H1 (cell line): ENCODE measurements around the gene TMEM52B. TPM values are rescaled to one million over a fixed set of nuclear protein-coding genes. Genes with fewer than 3 reads are reported as not detected.

Source experiments
- CTCF ChIA-PET: fragments of 300-600 bp; sonication (Branson Sonifier 250); formaldehyde crosslinking; loops from one replicate; lab custom pipeline; 2021; ENCODE audit not compliant: partially characterized antibody; lab: Charles Lee
- POLR2A ChIA-PET: fragments of 300-600 bp; sonication (Branson Sonifier 250); formaldehyde crosslinking; loops from one replicate; lab custom pipeline; 2021; ENCODE audit warnings: inconsistent platforms; ENCODE audit not compliant: partially characterized antibody; lab: Charles Lee
- DNase-seq, 2 experiments: peaks; one replicate each; pipeline versions ENCODE4 v3.0.0 to v3.0.0-alpha.2; 2010 to 2022; ENCODE audit warnings: low spot score in 2 of 2, low read depth in 1 of 2, mixed read lengths in 1 of 2
- FAIRE-seq: peaks from 2 replicates; lab custom pipeline; 2011; peaks lifted over from hg19 to GRCh38; lab: Jason Lieb, UNC
- H2AFZ ChIP-seq: 2 replicates; pipeline ENCODE4 v1.8.1; 2012; ENCODE audit warnings: low read length, inconsistent platforms
- H2AK5ac ChIP-seq: 2 replicates; pipeline ENCODE4 v1.6.1; 2013; ENCODE audit warnings: low read depth, low read length
- H2BK120ac ChIP-seq: replicated peaks from 2 replicates; pipeline ENCODE3; 2013; ENCODE audit warnings: low read depth, low read length, inconsistent platforms
- H2BK12ac ChIP-seq: 2 replicates; pipeline ENCODE4 v1.6.1; 2013; ENCODE audit warnings: low read depth, low read length
- H2BK15ac ChIP-seq: 2 replicates; pipeline ENCODE4 v1.6.1; 2013; ENCODE audit warnings: low read length
- H2BK20ac ChIP-seq: 2 replicates; pipeline ENCODE4 v1.6.1; 2013; ENCODE audit warnings: low read length
- H2BK5ac ChIP-seq: 2 replicates; pipeline ENCODE4 v1.6.1; 2013; ENCODE audit warnings: low read depth, low read length
- H3K14ac ChIP-seq: 2 replicates; pipeline ENCODE4 v1.6.1; 2013; ENCODE audit warnings: inconsistent platforms; ENCODE audit not compliant: insufficient read length
- H3K18ac ChIP-seq: 2 replicates; pipeline ENCODE4 v1.6.1; 2013; ENCODE audit warnings: low read length; ENCODE audit errors: extremely low read depth
- H3K23ac ChIP-seq: 2 replicates; pipeline ENCODE4 v1.6.1; 2013; ENCODE audit warnings: inconsistent platforms; ENCODE audit not compliant: insufficient read length
- H3K23me2 ChIP-seq: 2 replicates; pipeline ENCODE4 v1.6.1; 2013; ENCODE audit warnings: low read depth, low read length
- H3K27ac ChIP-seq: 2 replicates; pipeline ENCODE4 v1.6.1; 2011; ENCODE audit warnings: low read depth, low read length, inconsistent platforms
- H3K27me3 ChIP-seq, 4 experiments: replicated peaks in 1 of 4; 1 replicate in 1 of 4; 2 replicates in 3 of 4; pipeline versions ENCODE4 v1.6.1 to v1.8.1; 2011 to 2013; ENCODE audit warnings: low read length in 3 of 4, mild to moderate bottlenecking in 3 of 4, inconsistent platforms in 2 of 4, mixed read lengths in 2 of 4, moderate library complexity in 1 of 4; ENCODE audit not compliant: control insufficient read depth in 3 of 4, insufficient read depth in 3 of 4; ENCODE audit errors: extremely low read depth in 1 of 4
- H3K36me3 ChIP-seq, 4 experiments: 2 replicates each; pipeline versions ENCODE4 v1.6.1 to v1.8.1; 2011 to 2013; ENCODE audit warnings: mild to moderate bottlenecking in 4 of 4, low read length in 3 of 4, moderate library complexity in 2 of 4, control low read depth in 1 of 4, inconsistent platforms in 1 of 4; ENCODE audit not compliant: insufficient read depth in 4 of 4, control insufficient read depth in 2 of 4
- H3K4ac ChIP-seq: replicated peaks from 2 replicates; pipeline ENCODE3; 2013; ENCODE audit warnings: low read length, low read depth, mixed read lengths, inconsistent platforms; ENCODE audit not compliant: insufficient read length
- H3K4me1 ChIP-seq, 4 experiments: replicated peaks in 1 of 4; 1 replicate in 1 of 4; 2 replicates in 3 of 4; pipeline versions ENCODE4 v1.6.1 to v1.8.1; 2011 to 2013; ENCODE audit warnings: low read length in 3 of 4, inconsistent platforms in 2 of 4, mixed read lengths in 1 of 4; ENCODE audit not compliant: insufficient read depth in 4 of 4, control insufficient read depth in 3 of 4
- H3K4me2 ChIP-seq, 2 experiments: 2 replicates each; pipeline versions ENCODE4 v1.6.1 to v1.8.1; 2011 to 2013; ENCODE audit warnings: low read depth in 2 of 2, low read length in 2 of 2, control low read depth in 1 of 2, inconsistent platforms in 1 of 2, mild to moderate bottlenecking in 1 of 2; ENCODE audit not compliant: insufficient read depth in 1 of 2
- H3K4me3 ChIP-seq, 4 experiments: fragments of 200-600, 300-600 bp in 1 of 4; sonication (generic), shearing (Covaris generic), sonication (Bioruptor Twin) in 1 of 4; 2 replicates each; pipeline versions ENCODE4 v1.5.1 to v1.8.1; 2011 to 2016; ENCODE audit warnings: low read length in 4 of 4, low read depth in 3 of 4, control low read depth in 2 of 4, inconsistent platforms in 2 of 4, mild to moderate bottlenecking in 2 of 4, mixed read lengths in 1 of 4, moderate library complexity in 1 of 4; ENCODE audit not compliant: insufficient read depth in 2 of 4; ENCODE audit errors: extremely low read depth in 1 of 4
- H3K56ac ChIP-seq: replicated peaks from 2 replicates; pipeline ENCODE3; 2013; ENCODE audit warnings: low read depth, mild to moderate bottlenecking, mixed read lengths, low read length, inconsistent platforms; ENCODE audit not compliant: insufficient read length
- H3K79me1 ChIP-seq: 2 replicates; pipeline ENCODE4 v1.6.1; 2013; ENCODE audit warnings: low read depth, low read length, control low read depth
- H3K79me2 ChIP-seq, 2 experiments: 2 replicates each; pipeline versions ENCODE4 v1.6.1 to v1.8.1; 2012 to 2013; ENCODE audit warnings: low read length in 2 of 2, mild to moderate bottlenecking in 2 of 2, inconsistent platforms in 1 of 2; ENCODE audit not compliant: insufficient read depth in 2 of 2, control insufficient read depth in 1 of 2
- H3K9ac ChIP-seq, 4 experiments: replicated peaks in 1 of 4; 1 replicate in 1 of 4; 2 replicates in 3 of 4; pipeline versions ENCODE4 v1.6.1 to v1.8.1; 2011 to 2013; ENCODE audit warnings: low read depth in 3 of 4, low read length in 3 of 4, control low read depth in 2 of 4, mild to moderate bottlenecking in 2 of 4, moderate library complexity in 2 of 4, inconsistent platforms in 1 of 4; ENCODE audit errors: extremely low read depth in 1 of 4
- H3K9me3 ChIP-seq, 2 experiments: 2 replicates each; pipeline versions ENCODE4 v1.6.1 to v1.8.1; 2012 to 2013; ENCODE audit warnings: mild to moderate bottlenecking in 2 of 2, moderate library complexity in 2 of 2, control low read depth in 1 of 2, inconsistent platforms in 1 of 2, low read depth in 1 of 2, low read length in 1 of 2, mixed read lengths in 1 of 2; ENCODE audit not compliant: insufficient read depth in 2 of 2
- H4K20me1 ChIP-seq, 2 experiments: replicated peaks in 1 of 2; 2 replicates each; pipeline versions ENCODE3 to v1.8.1; 2011 to 2013; ENCODE audit warnings: inconsistent platforms in 2 of 2, low read length in 2 of 2, mild to moderate bottlenecking in 1 of 2; ENCODE audit not compliant: insufficient read depth in 2 of 2, control insufficient read depth in 1 of 2
- H4K5ac ChIP-seq: 2 replicates; pipeline ENCODE4 v1.6.1; 2013; ENCODE audit warnings: low read length, low read depth, mixed read lengths, inconsistent platforms; ENCODE audit not compliant: insufficient read length
- H4K8ac ChIP-seq: 2 replicates; pipeline ENCODE4 v1.8.0; 2013; ENCODE audit warnings: mild to moderate bottlenecking, moderate library complexity, low read length, inconsistent platforms; ENCODE audit not compliant: insufficient read depth; ENCODE audit errors: extremely low read depth
- H4K91ac ChIP-seq: replicated peaks from 2 replicates; pipeline ENCODE3; 2013; ENCODE audit warnings: low read length, mixed read lengths, inconsistent platforms; ENCODE audit not compliant: insufficient read length
- CREB1 ChIP-seq: IDR thresholded peaks from 2 replicates; pipeline ENCODE4 v1.6.1; 2012; ENCODE audit warnings: inconsistent platforms
- CTBP2 ChIP-seq: IDR thresholded peaks from 2 replicates; pipeline ENCODE4 v1.7.0; 2011; ENCODE audit warnings: borderline replicate concordance, mild to moderate bottlenecking, moderate library complexity, mixed read lengths, low read length; ENCODE audit not compliant: insufficient read depth, insufficient read length
- FOSL1 ChIP-seq: IDR thresholded peaks from 2 replicates; pipeline ENCODE4 v1.6.1; 2011; ENCODE audit warnings: mild to moderate bottlenecking, low read depth, low read length, moderate library complexity; ENCODE audit not compliant: insufficient read depth
- HDAC2 ChIP-seq, 2 experiments: fragments of 300-600 bp in 1 of 2; sonication (generic) in 1 of 2; IDR thresholded peaks; 2 replicates each; pipeline ENCODE4 v1.6.1; 2011 to 2012; ENCODE audit warnings: low read depth in 2 of 2, low read length in 2 of 2, mild to moderate bottlenecking in 2 of 2, moderate library complexity in 2 of 2, borderline replicate concordance in 1 of 2, inconsistent platforms in 1 of 2
- KDM4A ChIP-seq: IDR thresholded peaks from one replicate; pipeline ENCODE4 v1.7.1; 2012; ENCODE audit warnings: low read depth, mild to moderate bottlenecking, moderate library complexity, low read length, inconsistent platforms; ENCODE audit not compliant: severe bottlenecking
- KDM5A ChIP-seq: fragments of 200-600 bp; IDR thresholded peaks from 2 replicates; pipeline ENCODE4 v1.7.1; 2012; ENCODE audit warnings: mild to moderate bottlenecking, low read length, inconsistent platforms, mixed read lengths
- RBBP5 ChIP-seq: IDR thresholded peaks from 2 replicates; pipeline ENCODE4 v1.7.1; 2012; ENCODE audit warnings: low read depth, mild to moderate bottlenecking, inconsistent platforms, low read length, moderate library complexity, borderline replicate concordance
- RFX5 ChIP-seq: IDR thresholded peaks from 2 replicates; pipeline ENCODE4 v1.6.1; 2011; ENCODE audit warnings: low read depth, low read length, improper control_type of control experiment, borderline replicate concordance
- SAP30 ChIP-seq: fragments of 300-600 bp; sonication (generic); IDR thresholded peaks from 2 replicates; pipeline ENCODE4 v1.7.1; 2012; ENCODE audit warnings: low read length, moderate library complexity, mild to moderate bottlenecking, inconsistent platforms; ENCODE audit not compliant: insufficient read depth, insufficient replicate concordance
- SP1 ChIP-seq: IDR thresholded peaks from 2 replicates; pipeline ENCODE4 v1.6.1; 2011; ENCODE audit warnings: low read depth, low read length
- SRF ChIP-seq: IDR thresholded peaks from 2 replicates; pipeline ENCODE4 v1.6.1; 2011; ENCODE audit warnings: mild to moderate bottlenecking, low read depth, low read length, moderate library complexity
- TAF1 ChIP-seq: IDR thresholded peaks from 2 replicates; pipeline ENCODE4 v1.6.1; 2011; ENCODE audit warnings: mild to moderate bottlenecking, low read depth, low read length
- WGBS, 2 experiments: shearing (Covaris generic) in 1 of 2; methylation state at CpG; one replicate each; pipeline versions ENCODE4 v1.1.6 to v1.1.7; 2013 to 2015; ENCODE audit warnings: low lambda C conversion rate in 2 of 2, mixed read lengths in 2 of 2, inconsistent platforms in 1 of 2, low coverage in 1 of 2, missing lambda C conversion rate in 1 of 2; ENCODE audit not compliant: insufficient replicate concordance in 2 of 2, insufficient coverage in 1 of 2, insufficient read length in 1 of 2; ENCODE audit errors: extremely low coverage in 1 of 2, missing lambda C conversion rate in 1 of 2; 5-methylcytosine and 5-hydroxymethylcytosine counted together
- polyA plus RNA-seq, 7 experiments: library from polyadenylated mRNA; depleted of rRNA in 3 of 7; stranded (reverse) in 5 of 7; unstranded in 2 of 7; fragments of >200 nt in 5 of 7; fragments of 200-250 nt in 2 of 7; gene quantifications; 1 replicate in 5 of 7; 2 replicates in 1 of 7; 4 replicates in 1 of 7; pipeline versions ENCODE4 v1.2.1 to v1.2.3, GENCODE V29; 2011 to 2013; ENCODE audit warnings: missing spikeins in 2 of 7, mixed read lengths in 2 of 7
- total RNA-seq: library from RNA; stranded (reverse); fragmentation: NEBNext Ultra II Directional; extraction: Animal tissue kit (Norgen Biotek cat#: 25700); gene quantifications from 2 replicates; pipeline ENCODE4 v1.2.1, GENCODE V29; 2021
- TF ChIP-seq, protein P1 (sequence below): IDR thresholded peaks from 2 replicates; pipeline ENCODE4 v1.6.1; 2011; ENCODE audit warnings: low read depth, mild to moderate bottlenecking, low read length; ENCODE audit not compliant: insufficient read depth

Gene TMEM52B
- total and polyA plus RNA-seq, 2 of the 8 experiments (the other 6 are each of a cell fraction or from before 2014, with no cell fraction given) = not detected

DNA sequence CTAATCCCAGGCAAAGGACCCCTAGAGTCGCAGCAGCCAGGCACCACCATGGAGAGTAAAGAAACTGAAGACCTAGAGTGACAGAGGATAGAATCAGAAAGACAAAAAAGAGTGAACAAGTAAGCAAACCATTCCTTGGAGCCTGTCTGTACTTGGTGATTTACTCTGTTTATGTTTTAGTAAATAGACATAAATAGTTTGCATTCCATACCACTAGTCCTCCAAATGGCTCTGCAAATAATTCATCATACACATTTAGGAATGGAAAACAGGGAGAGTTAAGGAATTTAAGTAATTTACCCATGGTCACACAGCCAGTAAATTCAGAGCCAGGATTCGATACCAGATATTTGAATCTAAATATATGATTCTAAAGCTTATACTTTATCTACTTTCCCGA lies 9.7 kb upstream of the TMEM52B start:
- Histone ChIP-seq H3K36me3 (no peaks in the 10 kb centered on the region), H3K79me1 (no peaks in the 10 kb centered on the region), H3K23ac (no peak overlapping the region), H2BK120ac (no peak overlapping the region), H3K27me3 (no peaks in the 10 kb centered on the region), H2BK5ac (no peak overlapping the region), H3K18ac (no peak overlapping the region), H3K79me2 (no peaks in the 10 kb centered on the region), H3K9me3 (no peaks in the 10 kb centered on the region), H3K23me2 (no peaks in the 10 kb centered on the region), H4K91ac (no peak overlapping the region), H4K8ac (no peak overlapping the region), H3K56ac (no peak overlapping the region), H2BK20ac (no peak overlapping the region), H4K20me1 (no peaks in the 10 kb centered on the region), H2AFZ (no peak overlapping the region), H3K27ac (no peak overlapping the region), H3K4me1 (no peaks in the 10 kb centered on the region), H3K4ac (no peak overlapping the region), H2BK12ac (no peak overlapping the region), H3K14ac (no peak overlapping the region), H2BK15ac (no peak overlapping the region), H3K9ac (no peak overlapping the region), H3K4me3 (no peak overlapping the region), H2AK5ac (no peak overlapping the region), H3K4me2 (no peak overlapping the region), H4K5ac (no peak overlapping the region)
- no peak for DNase-seq
- ChIA-PET CTCF (interaction anchor here (0.6 to 1.4 kb wide), 3 partner anchors 14 to 84 kb away, joined by 4 to 6 read pairs (median 6); no protein-coding TSS in a partner anchor), POLR2A (no interaction called here)
- WGBS, 2 experiments = 88% methylated on average over 3 of the region's 3 CpGs; no CpG with 5 or more reads in 1 of the 2 experiments
- FAIRE-seq = no peak
- TF ChIP-seq FOSL1 (no peak), TAF1 (no peak), RFX5 (no peak), KDM4A (no peak), KDM5A (no peak), CTBP2 (no peak), SAP30 (no peak), SP1 (no peak), HDAC2 (IDR thresholded peaks at IDR 0.05; ENCODE audit: borderline replicate concordance in 1 of 2, low read depth in 2 of 2, low read length in 2 of 2) (no peak), RBBP5 (no peak), CREB1 (no peak), SRF (no peak)
- TF ChIP-seq, protein P1, sequence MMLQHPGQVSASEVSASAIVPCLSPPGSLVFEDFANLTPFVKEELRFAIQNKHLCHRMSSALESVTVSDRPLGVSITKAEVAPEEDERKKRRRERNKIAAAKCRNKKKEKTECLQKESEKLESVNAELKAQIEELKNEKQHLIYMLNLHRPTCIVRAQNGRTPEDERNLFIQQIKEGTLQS = no peak
